ENCODE measurements around the gene CLK3.

DNA sequence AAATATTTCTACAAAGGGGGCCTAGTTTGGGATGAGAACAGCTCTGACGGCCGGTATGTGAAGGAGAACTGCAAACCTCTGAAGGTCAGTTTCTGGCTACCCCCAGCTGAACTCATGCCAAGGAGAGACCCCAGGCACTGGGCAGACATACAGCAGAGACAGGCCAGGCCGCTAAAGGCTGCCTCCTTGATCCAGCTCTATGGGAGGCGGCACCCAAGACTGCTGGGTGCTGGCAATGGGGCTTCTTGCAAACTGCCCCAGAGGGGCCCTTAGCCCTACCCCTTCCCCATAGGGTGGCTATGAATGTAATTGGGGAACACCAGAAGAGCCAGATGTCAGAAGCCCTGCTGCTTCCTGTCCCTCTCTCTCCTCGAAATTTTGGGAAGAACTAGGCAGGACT is 13.3 kb downstream of the CLK3 start:
- TF ChIP-seq CTCF (IDR thresholded peaks at IDR 0.05; ENCODE audit: insufficient read depth, low read length, poor library complexity, severe bottlenecking): no peak
- TF ChIP-seq EZH2phosphoT487 (conservative IDR thresholded peaks at IDR 0.05; ENCODE audit: low read length): no peak
